HepG2 (cell line): Measurements from ENCODE around the gene TACC3. TPM values are rescaled to one million over a fixed set of nuclear protein-coding genes. Genes with fewer than 3 reads are reported as not detected.

Source experiments
- GPN1 ChIP-seq: sonication (generic); formaldehyde crosslinking; IDR thresholded peaks from 2 replicates; pipeline ENCODE4 v1.5.1; 2020; ENCODE audit warnings: missing genetic modification reagents, borderline replicate concordance
- HCFC1 ChIP-seq: fragments of 150-350 bp; IDR thresholded peaks from 2 replicates; pipeline ENCODE4 v1.6.1; 2014; ENCODE audit warnings: low read depth, low read length
- IKZF4 ChIP-seq: sonication (generic); formaldehyde crosslinking; IDR thresholded peaks from 2 replicates; pipeline ENCODE4 v1.5.1; 2020; ENCODE audit warnings: borderline replicate concordance, mild to moderate bottlenecking, low read depth, missing genetic modification reagents; ENCODE audit errors: not compliant biosample characterization
- MXI1 ChIP-seq: IDR thresholded peaks from 3 replicates; pipeline ENCODE4 v1.6.1; 2012; ENCODE audit warnings: low read depth, low read length, inconsistent platforms, borderline replicate concordance
- TBL1XR1 ChIP-seq: fragments of 150-350 bp; IDR thresholded peaks from 2 replicates; pipeline ENCODE4 v1.6.1; 2014; ENCODE audit warnings: borderline replicate concordance, low read length; ENCODE audit not compliant: partially characterized antibody
- ZNF598 ChIP-seq: sonication (generic); formaldehyde crosslinking; IDR thresholded peaks from 2 replicates; pipeline ENCODE4 v1.5.1; 2020; ENCODE audit warnings: mild to moderate bottlenecking, missing genetic modification reagents, borderline replicate concordance
- ZNF607 ChIP-seq: sonication (generic); formaldehyde crosslinking; IDR thresholded peaks from 2 replicates; pipeline ENCODE4 v1.5.1; 2020; ENCODE audit warnings: missing genetic modification reagents, mild to moderate bottlenecking, borderline replicate concordance
- ZNF674 ChIP-seq: sonication (generic); formaldehyde crosslinking; IDR thresholded peaks from 2 replicates; pipeline ENCODE4 v1.5.0; 2020; ENCODE audit warnings: low read depth, mild to moderate bottlenecking, missing genetic modification reagents
- polyA plus RNA-seq, 8 experiments: library from polyadenylated mRNA; depleted of rRNA in 3 of 8; stranded (reverse) in 7 of 8; unstranded in 1 of 8; fragments of >200 nt; fragmentation: Illumina TruSeq in 4 of 8; extraction: Trizol in 4 of 8; gene quantifications; 2 replicates each; pipeline versions ENCODE4 v1.2.1 to v1.2.3, GENCODE V29; 2011 to 2016; ENCODE audit warnings: low read depth in 4 of 8, missing spikeins in 1 of 8, mixed read lengths in 1 of 8; ENCODE audit not compliant: insufficient read depth in 1 of 8
- total RNA-seq, 5 experiments: library from RNA; depleted of rRNA; stranded (reverse); fragments of >200 nt; fragmentation: Illumina TruSeq; extraction: Trizol; gene quantifications; 2 replicates each; pipeline ENCODE4 v1.2.3, GENCODE V29; 2016; ENCODE audit warnings: low read depth in 1 of 5
- TF ChIP-seq, protein P1 (sequence below): sonication (generic); formaldehyde crosslinking; IDR thresholded peaks from 2 replicates; pipeline ENCODE4 v1.4.0; 2020; ENCODE audit warnings: mild to moderate bottlenecking, missing genetic modification reagents
- TF ChIP-seq, protein P2 (sequence below): sonication (generic); formaldehyde crosslinking; IDR thresholded peaks from 2 replicates; pipeline ENCODE4 v1.5.0; 2020; ENCODE audit warnings: mild to moderate bottlenecking, missing genetic modification reagents, moderate library complexity

Gene TACC3
- total and polyA plus RNA-seq, 2 of the 13 experiments (the other 11 are each of a cell fraction or from before 2014, with no cell fraction given) = 20.3 to 21.2 TPM

GRCh38 chr4:1779588-1780382 is 58.5 kb downstream of the TACC3 start (continued):
- TF ChIP-seq GPN1 (CRISPR knock-in tag) (no peak), TBL1XR1 (no peak), ZNF674 (CRISPR knock-in tag) (no peak), MXI1 (peak; percentile 57; the same call in 1 of the 3 replicates), ZNF607 (CRISPR knock-in tag) (peak; percentile 46; the same call in 1 of the 2 replicates), HCFC1 (no peak), IKZF4 (CRISPR knock-in tag) (peak; percentile 66), ZNF598 (CRISPR knock-in tag) (0 out of 2 replicates have a peak, but pooled peaks have one; percentile 47)
- TF ChIP-seq, protein P1, sequence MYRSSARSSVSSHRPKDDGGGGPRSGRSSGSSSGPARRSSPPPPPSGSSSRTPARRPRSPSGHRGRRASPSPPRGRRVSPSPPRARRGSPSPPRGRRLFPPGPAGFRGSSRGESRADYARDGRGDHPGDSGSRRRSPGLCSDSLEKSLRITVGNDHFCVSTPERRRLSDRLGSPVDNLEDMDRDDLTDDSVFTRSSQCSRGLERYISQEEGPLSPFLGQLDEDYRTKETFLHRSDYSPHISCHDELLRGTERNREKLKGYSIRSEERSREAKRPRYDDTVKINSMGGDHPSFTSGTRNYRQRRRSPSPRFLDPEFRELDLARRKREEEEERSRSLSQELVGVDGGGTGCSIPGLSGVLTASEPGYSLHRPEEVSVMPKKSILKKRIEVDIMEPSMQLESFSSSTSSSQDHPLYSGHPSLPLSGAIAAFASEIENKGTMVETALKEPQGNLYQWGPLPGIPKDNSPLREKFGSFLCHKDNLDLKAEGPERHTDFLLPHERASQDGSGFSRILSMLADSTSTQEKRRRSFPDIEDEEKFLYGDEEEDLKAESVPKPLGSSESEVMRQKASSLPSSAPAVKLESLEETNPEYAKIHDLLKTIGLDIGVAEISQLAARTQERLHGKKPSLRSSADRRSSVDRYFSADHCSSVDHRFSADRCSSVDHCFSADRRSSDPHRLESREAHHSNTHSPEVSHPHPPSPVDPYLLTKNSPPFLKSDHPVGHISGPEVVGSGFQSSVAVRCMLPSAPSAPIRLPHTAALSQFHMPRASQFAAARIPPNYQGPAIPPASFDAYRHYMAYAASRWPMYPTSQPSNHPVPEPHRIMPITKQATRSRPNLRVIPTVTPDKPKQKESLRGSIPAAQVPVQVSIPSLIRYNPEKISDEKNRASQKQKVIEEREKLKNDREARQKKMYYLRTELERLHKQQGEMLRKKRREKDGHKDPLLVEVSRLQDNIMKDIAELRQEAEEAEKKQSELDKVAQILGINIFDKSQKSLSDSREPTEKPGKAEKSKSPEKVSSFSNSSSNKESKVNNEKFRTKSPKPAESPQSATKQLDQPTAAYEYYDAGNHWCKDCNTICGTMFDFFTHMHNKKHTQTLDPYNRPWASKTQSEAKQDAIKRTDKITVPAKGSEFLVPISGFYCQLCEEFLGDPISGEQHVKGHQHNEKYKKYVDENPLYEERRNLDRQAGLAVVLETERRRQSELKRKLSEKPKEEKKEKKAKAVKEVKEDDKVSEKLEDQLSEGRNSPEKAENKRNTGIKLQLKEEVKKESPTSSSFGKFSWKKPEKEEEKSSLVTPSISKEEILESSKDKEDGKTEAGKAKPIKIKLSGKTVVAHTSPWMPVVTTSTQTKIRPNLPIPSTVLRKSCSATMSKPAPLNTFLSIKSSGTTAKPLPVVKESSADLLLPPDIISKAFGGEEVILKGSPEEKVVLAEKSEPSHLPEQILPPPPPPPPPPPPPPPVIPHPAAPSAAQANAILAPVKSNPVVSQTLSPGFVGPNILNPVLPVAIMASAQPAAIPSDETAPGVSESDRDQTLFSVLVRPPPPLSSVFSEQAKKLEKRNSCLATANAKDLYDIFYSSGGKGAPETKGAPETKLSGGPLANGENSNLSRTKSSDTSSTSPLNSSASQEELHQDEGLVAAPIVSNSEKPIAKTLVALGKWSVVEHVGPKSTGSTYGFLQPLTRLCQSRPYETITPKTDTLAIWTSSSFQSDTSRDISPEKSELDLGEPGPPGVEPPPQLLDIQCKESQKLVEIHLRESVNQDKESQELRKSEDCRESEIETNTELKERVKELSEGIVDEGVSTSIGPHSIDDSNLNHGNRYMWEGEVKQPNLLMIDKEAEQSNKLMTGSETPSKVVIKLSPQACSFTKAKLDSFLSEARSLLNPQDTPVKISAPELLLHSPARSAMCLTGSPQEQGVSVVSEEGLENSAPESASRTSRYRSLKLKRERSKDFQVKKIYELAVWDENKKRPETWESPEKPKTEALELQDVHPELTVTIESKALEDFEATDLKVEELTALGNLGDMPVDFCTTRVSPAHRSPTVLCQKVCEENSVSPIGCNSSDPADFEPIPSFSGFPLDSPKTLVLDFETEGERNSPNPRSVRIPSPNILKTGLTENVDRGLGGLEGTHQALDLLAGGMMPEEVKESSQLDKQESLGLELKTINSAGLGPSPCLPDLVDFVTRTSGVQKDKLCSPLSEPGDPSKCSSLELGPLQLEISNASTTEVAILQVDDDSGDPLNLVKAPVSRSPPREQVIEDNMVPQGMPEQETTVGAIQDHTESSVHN (CRISPR knock-in tag) = 0 out of 2 replicates have a peak, but pooled peaks have one; percentile 10
- TF ChIP-seq, protein P2, sequence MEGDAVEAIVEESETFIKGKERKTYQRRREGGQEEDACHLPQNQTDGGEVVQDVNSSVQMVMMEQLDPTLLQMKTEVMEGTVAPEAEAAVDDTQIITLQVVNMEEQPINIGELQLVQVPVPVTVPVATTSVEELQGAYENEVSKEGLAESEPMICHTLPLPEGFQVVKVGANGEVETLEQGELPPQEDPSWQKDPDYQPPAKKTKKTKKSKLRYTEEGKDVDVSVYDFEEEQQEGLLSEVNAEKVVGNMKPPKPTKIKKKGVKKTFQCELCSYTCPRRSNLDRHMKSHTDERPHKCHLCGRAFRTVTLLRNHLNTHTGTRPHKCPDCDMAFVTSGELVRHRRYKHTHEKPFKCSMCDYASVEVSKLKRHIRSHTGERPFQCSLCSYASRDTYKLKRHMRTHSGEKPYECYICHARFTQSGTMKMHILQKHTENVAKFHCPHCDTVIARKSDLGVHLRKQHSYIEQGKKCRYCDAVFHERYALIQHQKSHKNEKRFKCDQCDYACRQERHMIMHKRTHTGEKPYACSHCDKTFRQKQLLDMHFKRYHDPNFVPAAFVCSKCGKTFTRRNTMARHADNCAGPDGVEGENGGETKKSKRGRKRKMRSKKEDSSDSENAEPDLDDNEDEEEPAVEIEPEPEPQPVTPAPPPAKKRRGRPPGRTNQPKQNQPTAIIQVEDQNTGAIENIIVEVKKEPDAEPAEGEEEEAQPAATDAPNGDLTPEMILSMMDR = peak; percentile 82
